ENCODE data around the gene VPREB3.

Gene VPREB3

GRCh38 chr22:23754220-23754919 lies at the start of gene VPREB3:
Gene VPREB3, minus strand, starts transcription at chr22:23754425. Its CDS starts 62 bp downstream, at chr22:23754363.
- DNase-seq (ENCODE audit: low spot score), result no peak

GRCh38 chr22:23803001-23803819 lies 49.0 kb upstream of the VPREB3 start:
- DNase-seq (ENCODE audit: low spot score), result no peak

GRCh38 chr22:23801886-23802377 lies 47.7 kb upstream of the VPREB3 start:
- DNase-seq (ENCODE audit: low spot score), result no peak

GRCh38 chr22:23801238-23801821 lies 47.1 kb upstream of the VPREB3 start:
- DNase-seq (ENCODE audit: low spot score), result no peak

GRCh38 chr22:23800297-23801237 lies 46.3 kb upstream of the VPREB3 start:
- no peak for DNase-seq (ENCODE audit: low spot score)

- DNase-seq (ENCODE audit: low spot score), result no peak
Measured at GRCh38 chr22:23796461-23796860, 42.2 kb upstream of the VPREB3 start.

GRCh38 chr22:23793326-23793725 lies 39.1 kb upstream of the VPREB3 start:
- no peak for DNase-seq (ENCODE audit: low spot score)

GRCh38 chr22:23791738-23792645 lies 37.8 kb upstream of the VPREB3 start:
- DNase-seq (ENCODE audit: low spot score), result no peak

GRCh38 chr22:23790819-23791737 lies 36.9 kb upstream of the VPREB3 start:
- DNase-seq (ENCODE audit: low spot score), result no peak

- no peak for DNase-seq (ENCODE audit: low spot score)
Measured at GRCh38 chr22:23789638-23790037, 35.4 kb upstream of the VPREB3 start.

- DNase-seq (ENCODE audit: low spot score), result no peak
Measured at GRCh38 chr22:23789121-23789520, 34.9 kb upstream of the VPREB3 start.

GRCh38 chr22:23787910-23788309 lies 33.7 kb upstream of the VPREB3 start:
- DNase-seq (ENCODE audit: low spot score), result no peak

GRCh38 chr22:23787600-23787896 lies 33.3 kb upstream of the VPREB3 start:
- no peak for DNase-seq (ENCODE audit: low spot score)

GRCh38 chr22:23786752-23787599 lies 32.8 kb upstream of the VPREB3 start, which contains the start of gene SMARCB1:
Gene SMARCB1, plus strand, starts transcription at chr22:23786966. Its CDS starts 204 bp downstream, at chr22:23787170.
- peak; percentile 90 for DNase-seq (ENCODE audit: low spot score)

GRCh38 chr22:23786261-23786710 lies 32.1 kb upstream of the VPREB3 start:
- DNase-seq (ENCODE audit: low spot score), result no peak

- DNase-seq (ENCODE audit: low spot score), result no peak
Measured at GRCh38 chr22:23784215-23784732, 30.0 kb upstream of the VPREB3 start.

- no peak for DNase-seq (ENCODE audit: low spot score)
Measured at GRCh38 chr22:23783265-23784150, 29.3 kb upstream of the VPREB3 start.
